ENCODE results near the gene MAP2K2.
"Not testable (repeated sequence)": the region's sequence is repeated elsewhere in the genome, so short reads cannot be mapped to it uniquely, and the experiment has no call there.

Gene MAP2K2

GRCh38 chr19:4123615-4124568 lies at the start of gene MAP2K2:
TSS of gene MAP2K2 (minus strand) at chr19:4124122. CDS start at chr19:4123875, 247 bp downstream.
- DNase-seq: peak; percentile 97

- DNase-seq: peak; percentile 70 to 72
Measured at GRCh38 chr19:4172861-4173473, 49.0 kb upstream of the MAP2K2 start.

- DNase-seq: no peak
Measured at GRCh38 chr19:4171676-4172075, 47.8 kb upstream of the MAP2K2 start.

GRCh38 chr19:4164262-4164661 lies 40.3 kb upstream of the MAP2K2 start:
- DNase-seq: no peak

GRCh38 chr19:4161415-4162077 lies 37.6 kb upstream of the MAP2K2 start:
- no peak for DNase-seq

GRCh38 chr19:4157971-4158370 lies 34.0 kb upstream of the MAP2K2 start:
- not testable (repeated sequence) for DNase-seq

GRCh38 chr19:4157164-4157563 lies 33.2 kb upstream of the MAP2K2 start:
- DNase-seq: no peak

- no peak for DNase-seq
Measured at GRCh38 chr19:4154571-4155312, 30.8 kb upstream of the MAP2K2 start.

- no peak for DNase-seq
Measured at GRCh38 chr19:4152241-4152998, 28.5 kb upstream of the MAP2K2 start.

GRCh38 chr19:4151623-4152022 lies 27.7 kb upstream of the MAP2K2 start:
- no peak for DNase-seq

- no peak for DNase-seq
Measured at GRCh38 chr19:4149518-4150288, 25.8 kb upstream of the MAP2K2 start.

- no peak for DNase-seq
Measured at GRCh38 chr19:4144666-4145249, 20.8 kb upstream of the MAP2K2 start.

GRCh38 chr19:4142916-4143315 lies 19.0 kb upstream of the MAP2K2 start:
- DNase-seq: not testable (repeated sequence)

GRCh38 chr19:4140237-4140711 lies 16.4 kb upstream of the MAP2K2 start:
- DNase-seq: peak; percentile 16 to 32

GRCh38 chr19:4139614-4140236 lies 15.8 kb upstream of the MAP2K2 start:
- DNase-seq: peak; percentile 97

GRCh38 chr19:4138445-4138844 lies 14.5 kb upstream of the MAP2K2 start:
- DNase-seq: no peak

GRCh38 chr19:4136680-4137088 lies 12.8 kb upstream of the MAP2K2 start:
- DNase-seq: no peak

- DNase-seq: not testable (repeated sequence)
Measured at GRCh38 chr19:4135386-4135785, 11.5 kb upstream of the MAP2K2 start.

GRCh38 chr19:4134351-4134750 lies 10.4 kb upstream of the MAP2K2 start:
- no peak for DNase-seq

All from activated CD4-positive, alpha-beta T cell treated with anti-CD3 and anti-CD28 coated beads, Interleukin-2, amount 50 U/mL, for 48 hours (primary cell).